Measurements from ENCODE around the gene HES6. TPM values are rescaled to one million over a fixed set of nuclear protein-coding genes. Genes with fewer than 3 reads are reported as not detected.

HES6 gene
- total and polyA plus RNA-seq, 10 of the 15 experiments (the other 5 are each of a cell fraction or from before 2014, with no cell fraction given), result 0.11 to 1.7 (median 0.83) TPM

GRCh38 chr2:238231251-238231793 is 8.5 kb downstream of the HES6 start:
- intact Hi-C loops (cut with micrococcal nuclease; ENCODE audit: unreplicated experiment), result no loop called here
- ATAC-seq (peak; percentile 21; the same call in 1 of the 3 replicates), DNase-seq (ENCODE audit: low read depth, low spot score) (no peak), FAIRE-seq (no peak)
- 19% methylated on average over 45 of the region's 46 CpGs for WGBS (ENCODE audit: insufficient coverage, insufficient replicate concordance, low lambda C conversion rate, missing lambda C conversion rate)
- no peaks in the 10 kb centered on the region for H3K79me2 ChIP-seq (ENCODE audit: control insufficient read depth, insufficient read depth, low read length)
- no peaks in the 10 kb centered on the region for H4K20me1 ChIP-seq (ENCODE audit: control insufficient read depth, insufficient read depth)
- H3K27me3 ChIP-seq (replicated peaks in 1 of 2; ENCODE audit: control insufficient read depth in 2 of 2, insufficient read depth in 2 of 2, low read length in 1 of 2), result peaks cover 2 to 11% of the 10 kb centered on the region in 2 experiments
- no peaks in the 10 kb centered on the region; the same call in 2 of the 3 replicates for H3K9me3 ChIP-seq (replicated peaks; ENCODE audit: control insufficient read depth, insufficient read depth, low read length)
- SMC1A ChIA-PET (ENCODE audit: uncharacterized antibody, unreplicated experiment), result no interaction called here
- CTCF ChIA-PET, result no interaction called here
- H2AFZ ChIP-seq (ENCODE audit: control insufficient read depth, low read depth, low read length), result peak overlapping the region; percentile 65
- no peaks in the 10 kb centered on the region; the same call in 1 of the 2 replicates for H3K4me1 ChIP-seq (ENCODE audit: control insufficient read depth, insufficient read depth, low read length)
- H3K27ac ChIP-seq (ENCODE audit: control insufficient read depth, insufficient read depth), result no peak overlapping the region
- in situ Hi-C loops (cut with MboI), result no loop called here
- RAD21 ChIA-PET (ENCODE audit: unreplicated experiment), result no interaction called here
- POLR2A ChIA-PET, result no interaction called here
- H3K36me3 ChIP-seq (ENCODE audit: control insufficient read depth in 2 of 2, insufficient read depth in 2 of 2, low read length in 1 of 2), result no peaks in the 10 kb centered on the region
- TF ChIP-seq SIX5 (IDR thresholded peaks at IDR 0.05; ENCODE audit: low read depth, low read length, severe bottlenecking) (peak; percentile 65), HCFC1 (IDR thresholded peaks at IDR 0.05; ENCODE audit: low read length) (peak; percentile 67)
- TF ChIP-seq, protein P1, sequence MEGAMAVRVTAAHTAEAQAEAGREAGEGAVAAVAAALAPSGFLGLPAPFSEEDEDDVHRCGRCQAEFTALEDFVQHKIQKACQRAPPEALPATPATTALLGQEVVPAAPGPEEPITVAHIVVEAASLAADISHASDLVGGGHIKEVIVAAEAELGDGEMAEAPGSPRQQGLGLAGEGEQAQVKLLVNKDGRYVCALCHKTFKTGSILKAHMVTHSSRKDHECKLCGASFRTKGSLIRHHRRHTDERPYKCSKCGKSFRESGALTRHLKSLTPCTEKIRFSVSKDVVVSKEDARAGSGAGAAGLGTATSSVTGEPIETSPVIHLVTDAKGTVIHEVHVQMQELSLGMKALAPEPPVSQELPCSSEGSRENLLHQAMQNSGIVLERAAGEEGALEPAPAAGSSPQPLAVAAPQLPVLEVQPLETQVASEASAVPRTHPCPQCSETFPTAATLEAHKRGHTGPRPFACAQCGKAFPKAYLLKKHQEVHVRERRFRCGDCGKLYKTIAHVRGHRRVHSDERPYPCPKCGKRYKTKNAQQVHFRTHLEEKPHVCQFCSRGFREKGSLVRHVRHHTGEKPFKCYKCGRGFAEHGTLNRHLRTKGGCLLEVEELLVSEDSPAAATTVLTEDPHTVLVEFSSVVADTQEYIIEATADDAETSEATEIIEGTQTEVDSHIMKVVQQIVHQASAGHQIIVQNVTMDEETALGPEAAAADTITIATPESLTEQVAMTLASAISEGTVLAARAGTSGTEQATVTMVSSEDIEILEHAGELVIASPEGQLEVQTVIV (IDR thresholded peaks at IDR 0.05; ENCODE audit: borderline replicate concordance, partially characterized antibody), result no peak
- H3K4me3 ChIP-seq, result no peak overlapping the region; the same call in 1 of the 2 replicates
- no TSS peak for BruUV-seq (replicated peaks)
- no peak overlapping the region for H3K9ac ChIP-seq (ENCODE audit: control insufficient read depth, insufficient read depth, low read length)
- H3K4me2 ChIP-seq (ENCODE audit: control insufficient read depth, insufficient read depth), result peak overlapping the region; percentile 48; the same call in 1 of the 2 replicates

DNA sequence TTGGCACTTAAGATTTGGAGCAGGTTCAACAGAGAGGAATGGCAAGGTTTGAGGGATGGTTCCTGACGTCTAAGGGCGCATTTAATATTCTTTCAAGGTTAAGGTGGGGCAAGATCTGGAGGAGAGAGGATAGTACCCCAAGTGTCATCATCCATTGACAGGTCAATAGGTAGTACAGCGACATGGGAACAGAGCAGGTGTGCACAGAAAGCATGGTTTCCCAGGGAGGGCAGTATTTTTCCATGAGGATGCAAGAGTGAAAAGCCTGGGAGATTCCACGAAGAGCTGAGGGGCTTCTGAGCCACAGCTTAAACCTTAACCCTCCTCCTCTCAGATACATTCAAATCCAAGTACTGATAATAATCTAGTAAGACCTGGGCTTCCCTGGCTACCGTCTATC is 9.1 kb downstream of the HES6 start:
- Histone ChIP-seq H3K9ac (ENCODE audit: control insufficient read depth, insufficient read depth, low read length) (no peak overlapping the region), H3K4me1 (ENCODE audit: control insufficient read depth, insufficient read depth, low read length) (no peaks in the 10 kb centered on the region; the same call in 1 of the 2 replicates), H3K4me3 (no peak overlapping the region), H2AFZ (ENCODE audit: control insufficient read depth, low read depth, low read length) (no peak overlapping the region), H3K36me3 (ENCODE audit: control insufficient read depth in 2 of 2, insufficient read depth in 2 of 2, low read length in 1 of 2) (no peaks in the 10 kb centered on the region), H3K4me2 (ENCODE audit: control insufficient read depth, insufficient read depth) (no peak overlapping the region), H4K20me1 (ENCODE audit: control insufficient read depth, insufficient read depth) (no peaks in the 10 kb centered on the region), H3K27me3 (replicated peaks in 1 of 2; ENCODE audit: control insufficient read depth in 2 of 2, insufficient read depth in 2 of 2, low read length in 1 of 2) (peaks cover 2 to 11% of the 10 kb centered on the region in 2 experiments), H3K9me3 (replicated peaks; ENCODE audit: control insufficient read depth, insufficient read depth, low read length) (no peaks in the 10 kb centered on the region; the same call in 2 of the 3 replicates), H3K79me2 (ENCODE audit: control insufficient read depth, insufficient read depth, low read length) (no peaks in the 10 kb centered on the region), H3K27ac (ENCODE audit: control insufficient read depth, insufficient read depth) (no peak overlapping the region)
- RAD21 ChIA-PET (ENCODE audit: unreplicated experiment), result no interaction called here
- SMC1A ChIA-PET (ENCODE audit: uncharacterized antibody, unreplicated experiment), result no interaction called here
- in situ Hi-C loops (cut with MboI), result no loop called here
- CTCF ChIA-PET, result no interaction called here
- DNase-seq (ENCODE audit: low read depth, low spot score), result no peak
- POLR2A ChIA-PET, result no interaction called here
- WGBS (ENCODE audit: insufficient coverage, insufficient replicate concordance, low lambda C conversion rate, missing lambda C conversion rate), result 52% methylated on average over 5 of the region's 5 CpGs
- FAIRE-seq, result no peak
- no peak for ATAC-seq
- BruUV-seq (replicated peaks), result no TSS peak
- intact Hi-C loops (cut with micrococcal nuclease; ENCODE audit: unreplicated experiment), result no loop called here
- TF ChIP-seq FOXM1 (IDR thresholded peaks at IDR 0.05; ENCODE audit: low read depth, low read length) (no peak), RBBP5 (conservative IDR thresholded peaks at IDR 0.05) (no peak), JUND (IDR thresholded peaks at IDR 0.05; ENCODE audit: low read depth, low read length) (no peak), KDM1A (IDR thresholded peaks at IDR 0.05; ENCODE audit: borderline replicate concordance) (no peak), ASH2L (IDR thresholded peaks at IDR 0.05; ENCODE audit: borderline replicate concordance, low read depth) (no peak), EGR1 (IDR thresholded peaks at IDR 0.05; ENCODE audit: borderline replicate concordance in 1 of 2, low read depth in 2 of 2, low read length in 2 of 2) (no peak), MTA3 (IDR thresholded peaks at IDR 0.05; ENCODE audit: borderline replicate concordance, low read length) (no peak), TBL1XR1 (IDR thresholded peaks at IDR 0.05; ENCODE audit: low read depth, low read length) (no peak)

Measured in GM12878 (cell line).